HCT116 (cell line): ENCODE results near the gene MAD2L1. TPM values are rescaled to one million over a fixed set of nuclear protein-coding genes. Genes with fewer than 3 reads are reported as not detected.

Experiments
- ATAC-seq: fragments of 200-7000 bp; cut with Tn5 transposase; 2 replicates; pipeline ENCODE4 v1.9.1; 2020; ENCODE audit warnings: mild to moderate bottlenecking, moderate library complexity
- Bru-seq: library from RNA; stranded (reverse); fragments of 400-500 nt; gene quantifications from one replicate; lab custom pipeline; 2021; lab: Mats Ljungman, UMichigan
- BruChase-seq, 2 experiments: library from RNA; stranded (reverse); fragments of 400-500 nt; gene quantifications; one replicate each; lab custom pipeline; 2021; lab: Mats Ljungman, UMichigan
- BruUV-seq: library from RNA; stranded (reverse); fragments of 400-500 nt; replicated peaks from 2 replicates; lab custom pipeline; 2021; lab: Mats Ljungman, UMichigan
- CTCF ChIA-PET: fragments of 300-600 bp; sonication (Branson Sonifier 250); formaldehyde crosslinking; loops from one replicate; lab custom pipeline; 2021; ENCODE audit warnings: antibody characterized with exemption; lab: Charles Lee
- POLR2A ChIA-PET: fragments of 300-600, 350-600 bp; sonication (Branson Sonifier 250); formaldehyde crosslinking; loops from one replicate; lab custom pipeline; 2021; ENCODE audit warnings: antibody characterized with exemption; lab: Charles Lee
- RAD21 ChIA-PET, 2 experiments: fragments of 300-600 bp; sonication (Branson Sonifier 250); formaldehyde crosslinking; loops; one replicate each; lab custom pipeline; 2023; ENCODE audit warnings: low total read pairs in 2 of 2; ENCODE audit not compliant: uncharacterized antibody in 2 of 2, unreplicated experiment in 2 of 2, low non-redundant PET in 1 of 2; lab: Charles Lee
- DNase-seq: peaks from one replicate; pipeline ENCODE4 v3.0.0-alpha.2; 2010; ENCODE audit warnings: low read depth, low spot score
- H2AFZ ChIP-seq: fragments of 200-600 bp; shearing (Covaris generic), sonication (generic); 2 replicates; pipeline ENCODE4 v1.6.1; 2017; ENCODE audit warnings: low read depth, mixed run types, mixed read lengths, antibody characterized with exemption, low read length; ENCODE audit not compliant: poor library complexity, severe bottlenecking
- H3K27ac ChIP-seq: 2 replicates; pipeline ENCODE4 v1.5.1; 2012; ENCODE audit warnings: low read depth, low read length
- H3K27me3 ChIP-seq: fragments of 200-600 bp; sonication (generic); 2 replicates; pipeline ENCODE4 v1.6.1; 2016; ENCODE audit warnings: mixed run types, low read length, mixed read lengths; ENCODE audit not compliant: insufficient read depth
- H3K36me3 ChIP-seq, 2 experiments: fragments of 200-500 bp in 1 of 2; fragments of 200-600 bp in 1 of 2; sonication (Bioruptor generic) in 1 of 2; sonication (generic) in 1 of 2; 2 replicates each; pipeline versions ENCODE4 v1.5.1 to v1.6.1; 2014 to 2016; ENCODE audit warnings: low read length in 2 of 2, inconsistent platforms in 1 of 2, mixed read lengths in 1 of 2, mixed run types in 1 of 2; ENCODE audit not compliant: insufficient read depth in 2 of 2, control insufficient read depth in 1 of 2
- H3K4me1 ChIP-seq, 2 experiments: fragments of 200-600 bp in 1 of 2; sonication (generic) in 1 of 2; 2 replicates each; pipeline versions ENCODE4 v1.5.1 to v1.6.1; 2012 to 2017; ENCODE audit warnings: low read length in 2 of 2, inconsistent platforms in 1 of 2, mild to moderate bottlenecking in 1 of 2, mixed read lengths in 1 of 2, mixed run types in 1 of 2, moderate library complexity in 1 of 2; ENCODE audit not compliant: insufficient read depth in 2 of 2, control insufficient read depth in 1 of 2
- H3K4me2 ChIP-seq: fragments of 200-600 bp; sonication (generic); 2 replicates; pipeline ENCODE4 v1.6.1; 2017; ENCODE audit warnings: mixed run types, low read length, mixed read lengths
- H3K4me3 ChIP-seq, 2 experiments: fragments of 200-600 bp in 1 of 2; sonication (generic) in 1 of 2; replicated peaks in 1 of 2; 2 replicates each; pipeline ENCODE4 v1.5.1; 2011 to 2016; ENCODE audit warnings: low read length in 2 of 2, control low read depth in 1 of 2, low read depth in 1 of 2, mild to moderate bottlenecking in 1 of 2, mixed read lengths in 1 of 2, mixed run types in 1 of 2
- H3K79me2 ChIP-seq: fragments of 200-600 bp; sonication (generic); 2 replicates; pipeline ENCODE4 v1.6.1; 2017; ENCODE audit warnings: mild to moderate bottlenecking, mixed run types, low read length, moderate library complexity, mixed read lengths; ENCODE audit not compliant: insufficient read depth
- H3K9ac ChIP-seq: fragments of 200-600 bp; sonication (generic); 2 replicates; pipeline ENCODE4 v1.6.1; 2016; ENCODE audit warnings: low read length, mixed read lengths
- H3K9me2 ChIP-seq: fragments of 200-600 bp; sonication (generic), shearing (Covaris generic); 2 replicates; pipeline ENCODE4 v1.6.1; 2017; ENCODE audit warnings: mixed run types, mild to moderate bottlenecking, moderate library complexity; ENCODE audit not compliant: insufficient read depth
- H3K9me3 ChIP-seq, 2 experiments: fragments of 200-500 bp in 1 of 2; fragments of 200-600 bp in 1 of 2; sonication (Bioruptor generic) in 1 of 2; sonication (generic) in 1 of 2; 2 replicates each; pipeline ENCODE4 v1.6.1; 2014 to 2017; ENCODE audit warnings: low read length in 2 of 2, mixed read lengths in 2 of 2, inconsistent platforms in 1 of 2, low read depth in 1 of 2, mild to moderate bottlenecking in 1 of 2, mixed run types in 1 of 2, moderate library complexity in 1 of 2; ENCODE audit not compliant: control insufficient read depth in 1 of 2, insufficient read depth in 1 of 2
- H4K20me1 ChIP-seq: fragments of 200-600 bp; sonication (generic), shearing (Covaris generic); 2 replicates; pipeline ENCODE4 v1.6.1; 2017; ENCODE audit warnings: mixed run types, mild to moderate bottlenecking, moderate library complexity; ENCODE audit not compliant: insufficient read depth
- CBX3 ChIP-seq: IDR thresholded peaks from 2 replicates; pipeline ENCODE4 v1.6.1; 2012; ENCODE audit warnings: low read depth
- CEBPB ChIP-seq: IDR thresholded peaks from 2 replicates; pipeline ENCODE4 v1.6.1; 2012; ENCODE audit warnings: low read depth
- CTCF ChIP-seq, 3 experiments: fragments of 200-600 bp in 1 of 3; sonication (generic) in 1 of 3; IDR thresholded peaks in 2 of 3; conservative IDR thresholded peaks in 1 of 3; 2 replicates each; pipeline ENCODE4 v1.5.1; 2012 to 2017; ENCODE audit warnings: low read depth in 2 of 3, low read length in 2 of 3, antibody characterized with exemption in 1 of 3, borderline replicate concordance in 1 of 3, control low read depth in 1 of 3, mild to moderate bottlenecking in 1 of 3, mixed read lengths in 1 of 3, mixed run types in 1 of 3, moderate library complexity in 1 of 3; ENCODE audit not compliant: insufficient read depth in 1 of 3
- EGR1 ChIP-seq: IDR thresholded peaks from 2 replicates; pipeline ENCODE4 v1.6.1; 2012; ENCODE audit warnings: low read depth
- ELF1 ChIP-seq: IDR thresholded peaks from 2 replicates; pipeline ENCODE4 v1.6.1; 2012; ENCODE audit warnings: low read depth, borderline replicate concordance
- EZH2phosphoT487 ChIP-seq: fragments of 200-600 bp; IDR thresholded peaks from 2 replicates; pipeline ENCODE4 v1.6.1; 2018; ENCODE audit warnings: antibody characterized with exemption, borderline replicate concordance
- FOSL1 ChIP-seq: IDR thresholded peaks from 2 replicates; pipeline ENCODE4 v1.6.1; 2012; ENCODE audit warnings: low read depth
- JUND ChIP-seq: IDR thresholded peaks from 2 replicates; pipeline ENCODE4 v1.6.1; 2012
- POLR2A ChIP-seq: IDR thresholded peaks from 2 replicates; pipeline ENCODE4 v1.7.0; 2011; ENCODE audit warnings: borderline replicate concordance; ENCODE audit not compliant: insufficient read depth, insufficient read length; ENCODE audit errors: extremely low read depth
- POLR2AphosphoS5 ChIP-seq: IDR thresholded peaks from 2 replicates; pipeline ENCODE4 v1.6.1; 2011; ENCODE audit warnings: mild to moderate bottlenecking, low read depth, low read length, moderate library complexity
- SIN3A ChIP-seq: IDR thresholded peaks from 2 replicates; pipeline ENCODE4 v1.6.1; 2012; ENCODE audit warnings: low read depth
- SP1 ChIP-seq: IDR thresholded peaks from 2 replicates; pipeline ENCODE4 v1.6.1; 2012; ENCODE audit warnings: low read depth
- SRF ChIP-seq: IDR thresholded peaks from 2 replicates; pipeline ENCODE4 v1.6.1; 2012; ENCODE audit warnings: low read depth
- YY1 ChIP-seq: IDR thresholded peaks from 2 replicates; pipeline ENCODE4 v1.6.1; 2011; ENCODE audit warnings: low read length, low read depth, moderate library complexity, mild to moderate bottlenecking; ENCODE audit not compliant: insufficient replicate concordance; ENCODE audit errors: extremely low read depth
- ZFX ChIP-seq: fragments of 450-650 bp; IDR thresholded peaks from 2 replicates; pipeline ENCODE4 v1.6.1; 2017
- ZNF274 ChIP-seq: fragments of 200-500 bp; sonication (Bioruptor generic); IDR thresholded peaks from 2 replicates; pipeline ENCODE4 v1.6.1; 2014; ENCODE audit warnings: mild to moderate bottlenecking, low read depth, low read length, inconsistent platforms
- intact Hi-C: fragments of 100-400 bp; cut with micrococcal nuclease; formaldehyde crosslinking; loops from 2 replicates; pipeline ENCODE4 v1.10.0; 2022
- long read RNA-seq: library from polyadenylated mRNA; unstranded; transcript quantifications from one replicate; pipeline ENCODE4 v2.0.0, GENCODE V29; 2021; ENCODE audit not compliant: unreplicated experiment
- polyA plus RNA-seq: library from polyadenylated mRNA; unstranded; fragments of >200 nt; gene quantifications from 2 replicates; pipeline ENCODE4 v1.2.1, GENCODE V29; 2012; ENCODE audit warnings: missing spikeins
- total RNA-seq: library from RNA; stranded (reverse); gene quantifications from one replicate; pipeline ENCODE4 v1.2.1, GENCODE V29; 2021; ENCODE audit not compliant: unreplicated experiment
- TF ChIP-seq, protein P1 (sequence below): IDR thresholded peaks from 2 replicates; pipeline ENCODE4 v1.6.1; 2012
- TF ChIP-seq, protein P2 (sequence below): IDR thresholded peaks from 2 replicates; pipeline ENCODE4 v1.6.1; 2011; ENCODE audit warnings: mild to moderate bottlenecking, low read length, moderate library complexity; ENCODE audit not compliant: insufficient replicate concordance; ENCODE audit errors: extremely low read depth

The MAD2L1 gene
- total RNA-seq, result 92.9 TPM
- polyA plus RNA-seq, result 89.3 and 136 TPM in 2 replicates
- percentile 93 among the genes with signal in this experiment for Bru-seq, nascent RNA
- percentile 95 among the genes with signal in this experiment for BruChase-seq, experiment 1, labeled RNA remaining after a 6-hour chase
- BruChase-seq, experiment 2, labeled RNA remaining after a 2-hour chase, result percentile 93 among the genes with signal in this experiment
- long read RNA-seq, full-length matches to known transcripts, result 199 of 215 reads
- long read RNA-seq, partial matches to known transcripts, result 11 of 215 reads
- long read RNA-seq, other reads (novel, unspliced or antisense), result 5 of 215 reads

- Histone ChIP-seq H3K9ac (peak within 1 kb of the TSS; percentile 96), H3K9me2 (no peaks in the 10 kb centered on the region), H3K79me2 (peaks cover 74% of the 10 kb centered on the region), H3K36me3 (peaks cover 4 to 26% of the 10 kb centered on the region in 2 experiments; a peak in 3 of 4 replicates), H3K27ac (peak within 1 kb of the TSS; percentile 86), H3K4me2 (peak within 1 kb of the TSS; percentile 92), H4K20me1 (peaks cover 5% of the 10 kb centered on the region; the same call in 1 of the 2 replicates), H3K4me1 (peaks cover 6 to 22% of the 10 kb centered on the region in 2 experiments; a peak in 3 of 4 replicates), H3K27me3 (no peaks in the 10 kb centered on the region), H3K9me3 (no peaks in the 10 kb centered on the region), H3K4me3 (peak within 1 kb of the TSS; percentile 88 to 97), H2AFZ (peak within 1 kb of the TSS; percentile 31)
- ATAC-seq, result peak; percentile 97
- ChIA-PET CTCF (no interaction called here), RAD21 (no interaction called here), POLR2A (interaction anchor here (1.4 kb wide), 1 partner anchor 10 kb away, joined by 4 read pairs; no protein-coding TSS in a partner anchor)
- TF ChIP-seq ELF1 (no peak; the same call in 1 of the 2 replicates), POLR2A (peak; percentile 83), ZFX (peak; percentile 97), EZH2phosphoT487 (no peak), EGR1 (no peak), SP1 (no peak; the same call in 1 of the 2 replicates), ZNF274 (no peak), SRF (no peak), CBX3 (peak; percentile 35), CEBPB (no peak), YY1 (no peak), SIN3A (peak; percentile 98), CTCF (IDR thresholded peaks at IDR 0.05 in 2 of 3, conservative IDR thresholded peaks at IDR 0.05 in 1 of 3; ENCODE audit: borderline replicate concordance in 1 of 3, insufficient read depth in 1 of 3, low read depth in 2 of 3, low read length in 2 of 3) (no peak), FOSL1 (no peak), JUND (no peak), POLR2AphosphoS5 (peak; percentile 91)
- TF ChIP-seq, protein P1, sequence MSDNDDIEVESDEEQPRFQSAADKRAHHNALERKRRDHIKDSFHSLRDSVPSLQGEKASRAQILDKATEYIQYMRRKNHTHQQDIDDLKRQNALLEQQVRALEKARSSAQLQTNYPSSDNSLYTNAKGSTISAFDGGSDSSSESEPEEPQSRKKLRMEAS, result peak; percentile 93
- TF ChIP-seq, protein P2, sequence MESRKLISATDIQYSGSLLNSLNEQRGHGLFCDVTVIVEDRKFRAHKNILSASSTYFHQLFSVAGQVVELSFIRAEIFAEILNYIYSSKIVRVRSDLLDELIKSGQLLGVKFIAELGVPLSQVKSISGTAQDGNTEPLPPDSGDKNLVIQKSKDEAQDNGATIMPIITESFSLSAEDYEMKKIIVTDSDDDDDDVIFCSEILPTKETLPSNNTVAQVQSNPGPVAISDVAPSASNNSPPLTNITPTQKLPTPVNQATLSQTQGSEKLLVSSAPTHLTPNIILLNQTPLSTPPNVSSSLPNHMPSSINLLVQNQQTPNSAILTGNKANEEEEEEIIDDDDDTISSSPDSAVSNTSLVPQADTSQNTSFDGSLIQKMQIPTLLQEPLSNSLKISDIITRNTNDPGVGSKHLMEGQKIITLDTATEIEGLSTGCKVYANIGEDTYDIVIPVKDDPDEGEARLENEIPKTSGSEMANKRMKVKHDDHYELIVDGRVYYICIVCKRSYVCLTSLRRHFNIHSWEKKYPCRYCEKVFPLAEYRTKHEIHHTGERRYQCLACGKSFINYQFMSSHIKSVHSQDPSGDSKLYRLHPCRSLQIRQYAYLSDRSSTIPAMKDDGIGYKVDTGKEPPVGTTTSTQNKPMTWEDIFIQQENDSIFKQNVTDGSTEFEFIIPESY, result peak; percentile 86
- DNase-seq, result peak; percentile 94
- BruUV-seq, result no TSS peak
- intact Hi-C loops, result no loop called here
These were observed at the start of gene MAD2L1 for GRCh38 chr4:120066517-120067340. TSS of gene MAD2L1 (minus strand) at chr4:120066848. CDS start at chr4:120066734, 114 bp downstream.
